Stimulated activated naive CD4-positive, alpha-beta T cell treated with Interleukin-2 at 50 U/mL for 16 hours (primary cell): ENCODE results near the gene GLRX3.
A peak's percentile ranks its signal among the peaks of the same experiment; 100 is the strongest.
"Not testable (repeated sequence)": the region's sequence is repeated elsewhere in the genome, so short reads cannot be mapped to it uniquely, and the experiment has no call there.

Source experiments
- DNase-seq: peaks from one replicate; lab custom pipeline; 2025; lab: John Stamatoyannopoulos, UW

GLRX3 gene

DNA sequence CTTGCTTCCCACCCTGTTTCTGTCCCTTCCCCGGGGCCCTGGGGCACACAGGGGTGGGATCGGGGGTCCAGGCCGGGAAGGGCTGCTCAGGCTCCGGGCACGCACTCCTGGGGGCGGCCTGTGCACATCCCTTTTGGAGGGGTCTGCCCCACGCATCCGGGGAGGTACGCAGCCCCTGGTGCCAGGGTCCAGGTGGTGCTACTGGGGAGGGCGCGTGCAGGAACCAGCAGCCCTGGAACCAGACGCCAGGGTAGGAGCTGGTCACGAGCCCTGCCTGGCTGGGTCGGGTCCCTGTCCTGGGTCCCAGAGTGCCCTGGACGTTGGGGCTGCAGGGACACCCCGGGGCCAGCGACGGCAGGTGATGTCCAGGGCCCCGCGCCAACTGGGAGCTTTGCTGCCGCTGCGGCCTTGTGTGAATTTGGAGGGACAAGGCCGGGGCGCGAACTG lies 53.4 kb downstream of the GLRX3 start:
- DNase-seq, result no peak

DNA sequence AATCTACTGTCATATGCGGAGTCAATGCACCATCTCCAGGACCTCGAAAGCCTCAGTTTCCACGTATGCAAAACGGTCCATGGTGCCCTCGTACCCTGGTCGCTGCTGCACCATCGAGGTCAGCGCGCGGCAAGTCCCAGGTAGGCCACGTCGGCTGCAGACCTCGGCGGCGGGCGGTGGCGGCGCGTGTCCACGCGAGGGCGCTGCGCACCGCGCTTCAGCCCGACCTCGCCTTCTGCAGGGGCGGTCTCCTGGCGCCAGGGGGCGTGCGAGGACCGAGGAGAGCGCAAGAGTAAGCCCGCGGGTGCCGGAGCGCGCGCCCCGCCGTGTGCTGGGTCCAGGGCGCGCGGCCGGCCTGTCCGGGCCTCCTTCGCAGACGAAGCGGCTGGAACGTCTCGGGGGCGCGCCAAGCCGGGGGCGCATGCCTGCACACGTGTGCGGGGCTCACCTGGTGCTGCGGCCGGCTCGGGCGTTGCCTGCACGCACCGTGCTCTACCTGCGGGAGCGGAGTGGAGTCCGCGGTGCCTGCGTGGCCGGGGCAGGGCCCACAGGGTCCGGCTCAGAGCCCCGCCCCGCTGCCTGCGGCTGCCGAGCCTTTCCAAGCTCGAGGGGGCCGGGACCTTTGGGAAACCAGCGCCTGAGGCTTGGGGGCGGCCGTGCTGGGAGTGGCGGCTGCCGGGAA lies 54.0 kb downstream of the GLRX3 start:
- DNase-seq, result peak; percentile 82

- no peak for DNase-seq
These were observed 54.5 kb downstream of the GLRX3 start for GRCh38 chr10:130190737-130191115.

DNA sequence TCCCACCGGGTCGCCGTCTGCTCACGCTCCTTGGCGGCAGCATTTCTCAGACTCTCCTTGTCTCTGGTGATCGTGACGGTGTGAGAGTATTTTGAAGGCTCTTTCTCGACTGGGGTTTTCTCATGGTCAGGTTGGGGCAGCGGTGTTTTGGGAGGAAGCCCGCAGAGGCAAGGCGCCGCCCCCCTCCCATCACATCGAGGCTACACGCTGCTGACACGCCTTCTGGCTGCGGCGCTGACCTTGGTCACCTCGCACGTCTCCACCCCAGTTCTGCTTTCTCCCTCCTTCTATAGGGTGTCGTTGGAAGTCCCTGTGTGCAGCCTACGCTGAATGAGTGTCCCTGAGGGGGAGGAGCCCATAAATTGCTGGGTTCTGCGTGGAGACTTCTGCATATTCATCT lies 55.2 kb downstream of the GLRX3 start:
- DNase-seq, result no peak

DNA sequence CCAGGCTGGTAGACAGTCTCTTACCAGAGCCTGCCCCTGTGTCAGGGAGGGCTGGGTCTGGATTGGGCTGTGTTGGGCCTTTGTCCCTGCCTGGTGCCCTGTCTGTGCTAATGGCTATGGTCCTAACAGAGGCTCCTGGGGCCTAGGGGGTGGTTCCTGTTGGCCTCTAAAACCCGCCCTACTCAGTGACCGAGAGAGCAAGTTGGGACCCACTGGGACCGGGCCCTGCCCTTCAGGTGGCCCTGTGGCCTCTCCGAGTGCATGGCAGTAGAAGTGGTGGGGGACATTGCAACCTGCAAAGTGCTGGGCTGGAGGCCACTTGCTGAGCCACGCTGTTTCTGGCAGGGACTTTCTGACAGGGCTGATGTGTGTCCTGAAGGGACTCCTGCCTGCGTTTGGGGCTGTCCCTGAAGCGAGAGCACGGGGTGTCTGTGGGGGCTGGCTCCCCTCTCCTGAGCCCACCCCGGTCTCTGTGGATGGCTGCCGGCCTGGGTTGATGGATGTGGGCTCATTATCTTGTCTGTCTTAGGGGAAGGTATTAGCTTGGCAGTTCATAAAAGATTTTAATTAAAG lies 56.2 kb downstream of the GLRX3 start:
- no peak for DNase-seq

DNA sequence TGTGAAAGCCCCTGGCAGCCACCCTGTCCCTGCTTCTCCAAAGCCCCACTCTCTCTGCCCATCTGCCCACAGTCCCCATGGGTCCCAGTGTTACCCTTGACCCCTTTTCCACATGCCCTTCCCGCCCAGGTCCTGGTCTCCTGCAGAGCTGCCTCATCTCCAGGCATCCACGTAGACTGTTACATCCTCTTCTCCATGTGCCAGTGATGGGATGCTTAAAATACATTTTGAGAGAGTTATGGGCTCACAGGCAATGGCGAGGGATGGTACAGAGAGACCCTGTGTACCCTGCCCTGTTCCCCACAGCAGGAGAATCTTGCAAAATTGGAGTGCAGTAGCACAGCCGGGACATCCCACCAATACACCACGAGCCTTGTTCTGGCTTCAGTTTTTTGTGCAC lies 56.8 kb downstream of the GLRX3 start:
- no peak for DNase-seq

DNA sequence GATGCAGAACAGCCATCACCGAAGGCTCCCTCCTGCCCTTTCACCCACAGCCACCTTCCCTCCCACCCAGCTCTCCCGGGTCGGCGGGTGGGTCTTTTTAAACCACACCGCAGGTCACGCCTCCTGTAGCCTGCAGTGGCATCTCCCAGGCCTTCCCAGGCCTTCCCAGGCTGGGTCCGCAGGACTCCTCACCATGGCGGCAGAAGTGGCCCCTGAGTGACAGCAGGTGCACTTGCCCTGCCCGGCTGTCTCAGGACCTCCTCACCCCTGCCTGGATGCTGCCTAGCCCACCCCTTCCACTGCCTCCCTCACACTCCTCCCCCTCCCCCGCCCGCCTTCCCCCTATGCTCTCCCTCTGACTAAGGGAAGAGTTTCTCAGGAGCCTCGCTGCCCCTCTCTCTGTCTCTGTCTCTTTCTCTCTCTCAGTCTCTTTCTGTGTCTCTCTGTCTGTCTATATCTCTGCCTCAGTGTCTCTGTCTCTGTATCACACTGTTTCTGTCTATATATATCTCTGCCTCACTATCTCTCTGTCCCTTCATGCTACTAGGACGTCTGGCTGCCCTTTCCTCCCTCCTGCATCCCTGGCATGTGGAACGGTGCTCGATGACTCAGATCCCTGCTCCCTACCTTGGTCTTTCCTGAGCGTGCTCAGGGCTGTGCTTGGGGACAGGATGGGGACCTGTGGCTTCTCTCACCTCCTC lies 57.5 kb downstream of the GLRX3 start:
- no peak for DNase-seq

DNA sequence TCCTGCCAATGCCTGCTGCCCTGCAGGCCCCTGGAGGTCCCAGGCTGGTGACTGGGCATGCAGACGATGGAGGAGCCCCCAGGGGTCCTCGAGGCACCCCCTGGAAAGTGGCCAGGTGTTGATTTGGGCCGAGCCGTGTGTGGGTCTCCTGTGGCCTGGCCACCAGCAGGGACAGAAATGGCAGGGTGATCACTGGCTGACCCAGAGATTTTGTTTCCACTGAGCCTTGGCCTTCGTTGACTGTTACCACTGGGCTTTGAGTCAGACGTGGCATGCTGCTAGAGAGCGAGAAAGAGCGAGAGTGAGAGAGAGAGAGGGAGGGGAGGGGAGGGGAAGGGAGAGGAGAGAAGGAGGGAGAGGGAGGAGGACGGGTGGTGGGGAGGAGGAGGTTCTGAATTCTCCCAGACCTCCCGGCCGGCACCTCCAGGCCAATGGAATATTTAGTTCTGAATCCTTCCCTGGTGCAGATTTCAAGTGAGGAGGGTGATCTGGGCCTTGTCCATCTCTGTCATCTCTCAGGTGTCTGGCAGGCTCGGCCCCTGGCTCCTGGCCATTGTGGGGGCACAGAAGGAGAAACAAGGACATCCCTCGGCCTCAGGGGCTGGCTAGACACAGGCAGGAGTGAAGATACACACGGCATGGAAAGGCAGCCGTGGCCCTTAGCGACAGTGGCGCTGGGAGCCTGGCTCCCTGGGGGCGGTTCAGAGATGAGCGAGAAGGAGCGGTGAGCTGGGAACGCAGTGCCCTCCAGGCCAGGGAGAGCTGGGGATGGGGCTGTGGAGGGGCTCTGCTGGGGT lies 58.2 kb downstream of the GLRX3 start:
- DNase-seq, result no peak

DNA sequence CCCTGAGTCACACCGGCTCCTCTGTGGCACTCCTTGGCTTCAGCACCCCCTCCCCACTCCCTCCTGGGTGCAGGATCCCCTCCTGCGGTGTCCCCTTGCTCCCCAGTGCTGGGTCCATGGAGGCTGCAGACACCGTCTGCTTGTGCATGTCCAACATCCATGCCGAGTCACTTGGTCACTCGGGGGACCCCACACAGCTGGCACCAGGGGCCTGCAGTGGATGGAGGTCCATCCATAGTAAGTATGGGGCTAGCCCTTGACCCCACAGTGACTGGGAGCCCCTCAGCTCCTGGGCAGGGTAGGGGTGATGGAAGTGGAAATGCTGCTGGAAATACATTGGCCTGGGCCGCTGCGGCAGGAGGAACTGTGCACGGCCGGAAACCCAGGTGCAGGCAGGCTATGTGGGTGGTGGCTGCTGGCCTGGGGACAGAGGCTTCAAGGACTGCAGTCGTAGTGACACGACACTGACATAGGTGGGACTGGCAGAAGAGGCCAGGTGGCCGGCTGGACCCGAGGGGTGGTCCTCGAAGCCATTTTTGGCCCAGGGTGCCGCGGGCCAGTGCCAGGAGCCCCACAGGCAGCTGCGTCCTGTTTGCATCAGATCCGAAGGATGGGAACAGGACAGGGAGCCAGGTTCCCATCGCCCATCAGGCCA lies 58.9 kb downstream of the GLRX3 start:
- no peak for DNase-seq

- DNase-seq, result no peak
These were observed 59.6 kb downstream of the GLRX3 start for GRCh38 chr10:130195746-130196294.

- DNase-seq, result no peak
These were observed 60.6 kb downstream of the GLRX3 start for GRCh38 chr10:130196511-130197487.

- DNase-seq, result no peak
These were observed 62.5 kb downstream of the GLRX3 start for GRCh38 chr10:130198651-130199050.

- DNase-seq, result no peak
These were observed 64.2 kb downstream of the GLRX3 start for GRCh38 chr10:130200179-130201042.

- no peak for DNase-seq
These were observed 64.8 kb downstream of the GLRX3 start for GRCh38 chr10:130201043-130201380.

DNA sequence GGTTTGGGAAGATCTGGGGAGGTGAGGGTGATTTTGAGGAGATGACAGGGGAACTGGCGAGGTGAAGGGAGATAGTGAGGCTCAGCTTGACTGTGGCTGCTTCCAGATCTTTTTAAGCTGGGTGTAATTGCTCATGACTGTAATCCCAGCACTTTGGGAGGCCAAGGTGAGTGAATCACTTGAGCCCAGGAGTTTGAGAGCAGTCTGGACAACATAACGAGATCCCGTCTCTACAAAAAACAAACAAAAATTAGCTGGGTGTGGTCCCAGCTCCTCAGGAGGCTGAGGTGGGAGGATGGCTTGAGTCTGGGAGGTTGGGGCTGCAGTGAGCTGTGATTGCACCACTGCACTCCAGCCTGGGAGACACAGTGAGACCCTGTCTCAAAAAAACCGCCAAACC lies 66.0 kb downstream of the GLRX3 start:
- DNase-seq, result not testable (repeated sequence)

DNA sequence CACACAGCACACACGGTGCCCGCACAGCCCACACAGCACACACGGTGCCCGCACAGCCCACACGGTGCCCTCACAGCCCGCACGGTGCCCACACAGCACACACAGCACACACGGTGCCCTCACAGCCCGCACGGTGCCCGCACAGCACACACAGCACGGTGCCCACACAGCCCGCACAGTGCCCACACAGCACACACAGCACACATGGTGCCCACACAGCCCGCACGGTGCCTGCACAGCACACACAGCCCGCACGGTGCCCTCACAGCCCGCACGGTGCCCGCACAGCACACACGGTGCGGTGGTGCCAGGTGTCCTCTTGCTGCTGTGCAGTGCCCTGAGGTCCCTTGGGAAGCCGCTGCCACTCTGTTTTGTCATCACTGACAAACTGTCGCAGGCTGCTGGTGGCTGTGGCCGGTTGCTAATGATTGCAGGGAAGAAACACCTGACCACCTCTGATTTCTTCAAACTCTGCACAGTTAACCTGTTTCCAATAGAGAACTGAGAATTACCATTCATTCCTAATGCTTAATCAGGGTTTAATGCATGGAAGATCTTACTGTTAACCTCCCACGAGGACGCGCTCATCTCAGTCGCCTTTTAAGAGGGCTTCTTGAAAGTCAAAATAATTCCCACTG lies 66.9 kb downstream of the GLRX3 start:
- no peak for DNase-seq

DNA sequence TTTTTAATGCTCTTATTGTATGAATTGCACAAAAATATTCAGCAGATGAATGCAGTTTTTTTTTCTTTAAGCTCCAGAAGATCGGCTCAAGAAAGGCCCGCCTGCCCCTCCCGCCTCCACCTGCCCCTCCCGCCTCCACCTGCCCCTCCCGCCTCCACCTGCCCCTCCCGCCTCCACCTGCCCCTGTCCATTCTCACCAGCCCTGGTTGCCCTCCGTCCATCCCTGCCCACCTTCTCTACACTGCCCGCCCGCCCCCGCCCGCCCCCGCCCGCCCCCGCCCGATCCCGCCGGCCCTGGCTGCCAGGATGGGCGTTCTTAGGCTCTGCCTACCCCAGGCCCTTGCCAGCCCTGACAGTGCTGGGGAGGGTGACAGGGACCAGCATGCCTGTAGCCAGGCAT lies 67.4 kb downstream of the GLRX3 start:
- no peak for DNase-seq

- no peak for DNase-seq
These were observed 70.1 kb downstream of the GLRX3 start for GRCh38 chr10:130206216-130206737.

GRCh38 chr10:130207205-130207604 lies 71.0 kb downstream of the GLRX3 start:
- no peak for DNase-seq
